Left hindlimb (tissue), 1 donor: ENCODE measurements around the gene NELFA.

Experiments used
- DNase-seq: peaks from one replicate; pipeline ENCODE4 v3.0.0-alpha.2; 2018

Gene NELFA

DNA sequence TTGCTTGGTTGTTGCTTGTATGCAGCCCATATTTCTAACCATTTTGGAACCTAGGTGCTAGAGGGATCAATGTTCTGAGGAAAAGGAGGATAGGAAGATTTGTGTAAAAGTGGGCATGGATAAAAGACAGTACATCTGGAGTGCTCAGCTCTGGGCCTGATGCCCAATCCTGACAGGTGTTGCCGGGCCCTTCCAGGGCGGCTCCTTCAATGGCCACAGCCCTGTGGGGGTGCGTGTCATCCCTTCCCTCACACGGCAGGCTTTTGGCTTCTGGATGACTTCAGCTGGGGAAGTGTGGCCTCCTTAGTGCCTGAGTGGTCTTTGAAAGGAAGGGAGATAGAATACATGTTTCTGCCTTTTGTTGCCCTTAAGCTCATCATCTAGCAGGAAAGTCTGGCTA lies 47.2 kb downstream of the NELFA start:
- DNase-seq: no peak

DNA sequence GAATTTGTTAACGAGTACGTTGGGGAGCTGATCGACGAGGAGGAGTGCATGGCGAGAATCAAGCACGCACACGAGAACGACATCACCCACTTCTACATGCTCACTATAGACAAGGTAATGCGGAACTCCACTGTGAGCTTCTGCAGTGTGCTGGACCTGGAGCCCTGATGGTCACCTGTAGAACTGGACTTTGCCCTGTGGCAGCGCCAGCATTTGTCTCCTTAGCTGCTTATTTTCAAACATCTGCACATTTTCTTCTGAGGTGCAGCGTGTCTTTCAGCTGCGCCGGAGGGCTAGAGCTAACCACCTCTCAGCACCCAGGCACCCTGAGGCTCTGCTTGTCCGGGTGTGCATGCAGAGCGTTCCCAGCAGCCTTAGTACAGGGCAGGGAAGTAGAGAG lies 47.7 kb downstream of the NELFA start:
- no peak for DNase-seq

DNA sequence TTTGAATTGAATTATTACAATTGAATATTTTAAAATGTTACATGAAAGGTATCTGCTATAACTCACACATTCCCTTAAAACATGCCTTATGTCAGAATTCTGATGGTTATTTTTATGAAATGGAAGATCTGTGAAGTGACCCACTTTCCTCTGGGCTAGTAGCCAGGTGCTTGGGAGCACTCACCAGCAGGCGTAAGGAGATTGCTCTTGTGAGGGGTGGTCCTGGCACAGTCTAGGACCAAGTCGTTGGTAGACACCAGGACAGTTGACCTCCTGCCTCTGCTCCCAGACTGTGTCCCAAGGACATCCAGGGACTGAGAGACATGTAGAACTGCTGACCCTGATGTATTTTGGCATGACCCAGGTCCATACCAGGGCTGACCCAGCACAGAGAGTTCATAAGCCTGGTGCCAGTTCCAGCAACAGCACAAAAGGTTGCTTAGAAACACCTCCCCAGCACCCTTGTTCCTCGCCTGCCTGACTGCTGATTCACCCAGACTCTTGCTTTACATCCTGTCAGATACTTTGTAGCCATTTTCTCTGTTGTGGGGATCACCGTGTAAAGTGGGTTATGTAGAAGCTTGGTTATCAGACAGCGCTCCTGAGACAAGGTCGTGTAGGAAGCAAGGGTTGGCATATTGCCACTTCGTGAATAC lies 48.5 kb downstream of the NELFA start:
- no peak for DNase-seq

DNA sequence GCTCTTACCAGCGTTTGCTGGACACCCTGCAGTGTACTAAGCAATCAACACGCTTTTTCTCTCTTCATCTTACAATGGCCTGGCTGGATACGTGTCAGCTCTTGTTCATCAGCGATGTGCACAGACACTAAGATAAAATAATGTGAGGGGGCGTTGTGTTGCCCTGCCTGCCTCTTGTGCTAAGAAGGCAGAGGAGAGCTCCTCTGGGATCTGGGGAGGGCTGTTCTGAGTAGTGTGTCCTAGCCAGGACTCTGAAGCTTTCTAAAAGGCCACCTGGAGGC lies 49.7 kb downstream of the NELFA start:
- DNase-seq: no peak

DNA sequence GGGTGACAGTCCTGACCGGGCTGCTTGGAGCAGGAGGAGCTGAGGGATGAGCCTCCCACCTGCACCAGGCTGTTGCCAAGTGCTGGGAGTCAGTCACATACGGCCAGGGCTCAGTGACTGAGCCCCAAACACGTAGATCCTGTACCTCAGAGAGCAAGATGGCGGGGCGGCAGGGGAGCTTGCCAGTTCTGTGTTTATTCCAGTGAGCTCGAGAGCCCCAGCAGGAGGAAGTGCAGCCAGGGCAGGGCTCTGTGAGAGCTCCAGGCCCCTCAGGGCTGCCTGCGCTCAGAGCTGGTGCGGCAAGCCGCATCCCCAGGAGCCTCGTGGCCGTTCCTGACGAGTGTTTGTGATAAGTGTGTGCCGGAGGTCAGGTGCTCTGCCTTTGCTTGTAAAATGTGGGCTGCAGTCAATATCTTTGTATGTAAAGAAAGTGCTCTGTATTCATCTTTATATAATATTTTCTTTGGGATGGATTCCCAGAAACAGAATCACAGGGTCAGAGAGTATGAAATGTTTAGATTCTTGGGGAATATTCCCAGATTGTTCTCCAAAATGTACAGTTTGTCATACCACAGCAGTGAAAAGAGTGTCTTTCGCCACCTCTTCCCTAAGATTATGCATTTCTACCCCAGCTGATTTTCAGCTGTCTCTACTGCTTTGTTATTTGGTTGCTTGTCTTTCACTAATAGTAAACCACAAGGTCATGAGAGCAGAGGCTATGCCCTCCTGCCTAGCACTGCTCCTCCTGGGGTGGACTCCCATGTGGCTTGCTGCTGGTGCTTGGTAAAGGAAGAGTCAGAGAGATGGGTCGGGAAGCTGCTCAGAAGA lies 50.3 kb downstream of the NELFA start:
- no peak for DNase-seq

DNA sequence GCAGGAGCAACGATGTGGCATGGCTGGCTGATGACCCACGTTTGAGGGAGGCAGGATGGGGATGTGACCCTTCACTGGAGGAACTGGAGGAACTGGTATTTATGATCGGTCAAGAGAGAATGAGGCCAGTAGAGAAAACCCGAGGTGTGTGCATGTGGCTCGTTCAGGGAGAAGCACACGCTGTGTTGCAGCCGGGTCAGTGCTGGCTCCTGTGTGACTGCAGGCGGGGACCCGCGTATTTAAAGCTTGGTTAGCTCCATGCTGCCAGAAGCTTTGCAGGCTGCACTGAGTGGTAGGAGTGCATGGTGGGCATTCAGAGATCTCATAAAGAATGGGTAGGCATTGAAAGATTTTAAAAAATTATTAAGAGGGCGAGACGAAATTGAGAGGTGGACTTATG lies 52.1 kb downstream of the NELFA start:
- no peak for DNase-seq

DNA sequence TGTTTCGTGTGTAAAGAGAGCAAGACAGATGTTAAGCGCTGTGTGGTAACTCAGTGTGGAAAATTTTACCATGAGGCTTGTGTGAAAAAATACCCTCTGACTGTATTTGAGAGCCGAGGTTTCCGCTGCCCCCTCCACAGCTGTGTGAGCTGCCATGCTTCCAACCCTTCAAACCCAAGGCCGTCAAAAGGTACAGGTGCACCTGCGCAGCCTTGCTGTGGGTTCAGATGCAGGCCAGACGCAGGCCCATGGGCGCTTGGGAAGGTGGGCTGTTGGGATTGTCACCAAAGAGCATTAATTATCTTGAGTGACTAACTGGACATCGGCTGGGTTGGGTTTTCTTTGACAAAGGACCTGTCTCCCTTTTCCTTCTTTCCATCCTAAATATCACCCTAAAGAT lies 55.4 kb downstream of the NELFA start:
- no peak for DNase-seq

DNA sequence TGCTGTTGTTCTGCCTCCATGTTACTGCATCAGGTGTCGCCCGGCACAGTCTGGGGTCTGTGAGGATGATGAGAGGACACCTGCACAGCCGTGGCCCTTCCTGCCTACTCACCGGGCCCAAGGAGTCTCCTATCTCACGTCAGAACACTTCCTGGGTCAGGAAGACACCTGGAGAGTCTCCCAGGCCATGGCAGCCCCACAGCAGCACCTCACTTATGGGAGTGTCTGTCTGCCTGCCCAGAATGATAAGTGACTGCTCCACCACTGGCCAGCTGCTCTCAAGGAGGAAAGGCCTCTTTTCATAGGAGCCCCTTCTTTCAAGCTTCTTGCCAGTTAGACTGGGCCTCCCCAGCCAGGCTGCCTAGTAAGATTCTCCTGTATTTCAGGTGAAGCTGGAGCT lies 56.1 kb downstream of the NELFA start:
- DNase-seq: no peak

DNA sequence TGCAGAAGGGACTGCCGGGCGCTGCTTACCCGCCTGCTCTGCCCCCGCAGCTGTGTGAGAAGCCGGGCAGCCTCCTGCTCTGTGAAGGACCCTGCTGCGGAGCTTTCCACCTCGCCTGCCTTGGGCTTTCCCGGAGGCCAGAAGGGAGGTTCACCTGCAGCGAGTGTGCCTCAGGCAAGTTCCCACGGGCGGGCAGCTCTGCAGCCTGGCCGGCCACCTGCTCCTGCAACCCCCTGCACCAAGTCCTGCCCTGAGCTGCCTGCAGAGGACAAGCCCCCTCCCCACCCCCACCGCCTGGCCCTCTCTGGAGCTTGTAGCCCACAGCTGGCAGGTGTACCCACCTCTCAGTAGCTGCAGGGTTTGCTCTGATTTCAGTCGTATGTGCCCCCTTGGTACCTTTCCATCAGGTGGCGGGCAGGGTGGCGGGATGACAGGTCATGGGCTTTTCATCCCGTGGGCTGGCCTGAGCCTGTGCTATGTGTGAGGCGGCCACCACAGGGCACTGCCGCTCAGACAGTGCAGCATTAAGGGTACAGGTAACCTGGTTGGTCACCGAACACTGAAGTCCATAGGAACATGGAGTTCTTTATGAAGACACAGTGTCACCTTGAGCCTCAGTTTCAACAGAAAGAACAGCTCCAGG lies 56.6 kb downstream of the NELFA start:
- no peak for DNase-seq

DNA sequence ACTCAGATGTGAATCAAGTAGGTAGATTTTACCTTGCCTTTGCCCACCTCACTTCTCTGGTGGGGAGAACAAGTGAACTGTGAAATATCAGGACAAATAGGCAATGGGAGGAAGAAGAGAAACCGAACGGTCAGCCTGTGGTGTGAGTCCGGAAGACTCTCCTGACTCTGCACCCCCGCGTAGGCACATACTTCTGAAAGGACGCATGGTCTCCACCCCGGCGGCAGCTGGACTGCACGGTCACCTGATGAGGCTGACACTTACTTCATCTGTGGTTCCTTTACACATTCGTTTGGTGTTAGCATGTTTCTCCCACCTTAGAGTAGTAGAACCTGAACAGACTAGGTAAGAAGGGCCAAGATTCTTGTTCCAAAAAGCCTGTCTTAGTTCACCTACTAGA lies 58.4 kb downstream of the NELFA start:
- no peak for DNase-seq

DNA sequence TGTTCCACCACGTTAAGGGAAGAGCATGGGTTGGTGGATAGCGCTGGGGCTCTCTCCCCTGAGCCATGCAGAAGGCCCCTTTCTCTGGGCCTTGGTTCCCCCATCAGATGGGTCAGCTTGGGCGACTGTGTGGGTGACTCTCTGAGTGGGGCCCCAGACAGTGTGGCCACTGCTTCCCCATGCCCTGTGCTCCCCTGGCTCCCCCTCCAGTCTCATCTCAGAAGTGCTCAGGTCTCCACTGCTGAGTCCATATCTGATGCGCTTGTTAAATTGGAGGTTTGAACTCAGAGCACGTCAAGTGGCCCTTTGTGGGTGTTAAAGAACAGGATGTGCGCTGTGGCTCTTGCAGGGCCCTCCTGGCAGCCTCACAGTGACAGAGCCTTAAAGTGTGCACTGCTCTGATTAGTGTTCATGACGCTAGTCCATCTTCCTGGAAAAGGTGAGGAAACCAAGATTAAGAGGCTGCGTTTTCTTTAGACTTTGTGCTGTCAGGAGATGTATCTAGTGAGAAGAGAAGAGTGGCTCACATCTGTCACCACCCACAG lies 59.8 kb downstream of the NELFA start:
- DNase-seq: no peak

DNA sequence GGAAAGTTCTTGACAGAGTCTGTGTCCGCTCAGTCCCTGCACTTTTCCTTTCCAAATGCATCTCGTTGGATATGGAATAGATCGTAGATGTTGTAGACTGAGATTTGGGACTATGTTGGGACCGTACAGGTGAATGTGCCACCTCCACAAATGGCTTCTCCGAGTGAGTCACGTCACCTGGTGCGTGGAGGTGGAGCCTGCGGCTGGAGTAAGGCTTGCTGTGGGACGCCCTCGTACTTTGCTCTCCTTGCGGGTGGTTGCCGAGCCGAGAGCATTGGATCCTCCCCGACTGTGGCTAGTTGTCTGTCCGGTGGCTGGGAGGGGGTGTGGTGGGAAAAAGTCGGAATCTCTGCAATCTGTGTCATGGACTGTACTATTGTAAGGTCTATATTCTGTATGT lies 60.5 kb downstream of the NELFA start:
- DNase-seq: no peak

DNA sequence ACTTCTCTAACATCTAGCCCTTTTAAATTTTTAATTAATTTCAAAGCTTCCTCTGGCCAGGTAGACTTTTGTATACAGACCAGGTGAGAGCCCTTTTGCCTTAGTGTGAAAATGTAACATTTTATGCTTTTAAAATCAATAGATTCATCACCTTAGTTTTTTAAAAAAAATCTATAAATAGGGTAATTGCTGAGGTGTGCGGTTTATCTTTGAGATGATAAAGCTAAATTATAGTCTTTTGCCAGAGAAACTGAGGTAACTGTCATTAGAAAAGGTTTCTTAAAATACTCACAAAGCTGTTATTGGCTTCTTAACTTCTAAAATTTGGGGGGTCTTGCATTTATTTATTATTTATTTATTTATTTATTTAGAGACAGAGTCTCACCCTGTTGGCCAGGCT lies 62.9 kb downstream of the NELFA start:
- DNase-seq: no peak

DNA sequence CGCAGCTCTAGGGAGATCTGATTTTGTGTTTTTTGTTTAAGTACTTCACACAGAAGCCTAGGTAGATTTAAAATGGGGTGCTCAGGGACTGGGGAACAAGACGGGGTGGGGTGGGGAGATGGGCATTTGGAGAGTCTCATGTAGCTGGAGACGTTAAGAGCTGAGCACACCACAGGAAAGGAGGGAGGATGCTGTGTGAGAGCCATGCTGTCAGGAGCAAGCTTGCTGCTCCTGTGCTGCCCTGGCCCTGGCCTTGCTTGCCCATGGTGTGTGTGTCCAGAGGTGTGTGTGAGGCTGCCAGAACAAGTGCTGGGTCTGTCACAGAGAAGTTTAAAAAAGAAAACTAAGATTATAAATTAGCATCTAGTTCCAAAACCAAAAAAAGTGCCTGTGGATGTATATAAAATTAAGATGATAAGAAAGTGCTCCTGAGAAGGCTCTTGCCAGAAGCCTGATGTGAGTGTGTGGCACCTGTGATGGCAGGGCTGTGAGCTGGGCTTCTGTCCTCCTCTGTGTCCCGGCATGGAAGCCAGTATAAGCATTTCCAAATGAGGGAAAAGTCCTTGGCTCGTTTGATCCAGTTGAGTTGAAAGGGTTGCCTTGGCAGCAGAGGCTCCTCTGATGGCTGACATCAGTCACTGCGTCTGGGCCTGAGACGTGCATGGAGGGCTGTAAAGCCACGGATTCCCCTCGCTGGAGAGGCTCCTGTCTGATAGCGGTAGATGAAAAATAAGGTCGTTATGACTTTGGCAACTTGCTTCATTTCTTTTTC lies 63.5 kb downstream of the NELFA start:
- DNase-seq: no peak

DNA sequence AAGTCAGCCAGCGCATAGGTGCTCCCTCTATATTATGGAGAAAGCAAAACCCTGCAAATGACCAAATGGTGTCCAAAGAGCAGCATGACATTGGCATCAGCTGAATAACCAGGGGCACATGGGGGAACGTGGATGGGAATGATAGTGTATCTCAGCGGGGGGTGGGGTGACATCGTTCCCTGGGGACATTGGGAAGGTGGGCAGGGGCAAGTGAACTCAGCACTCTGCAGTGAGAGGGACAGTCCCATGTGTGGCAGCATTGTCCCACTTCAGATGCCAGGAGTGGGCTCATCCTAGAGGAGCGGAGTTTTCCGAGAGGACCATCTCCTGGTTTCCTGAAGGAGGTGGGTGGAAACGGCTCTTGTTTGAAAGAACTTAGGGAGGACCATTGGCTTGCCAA lies 64.8 kb downstream of the NELFA start:
- no peak for DNase-seq

DNA sequence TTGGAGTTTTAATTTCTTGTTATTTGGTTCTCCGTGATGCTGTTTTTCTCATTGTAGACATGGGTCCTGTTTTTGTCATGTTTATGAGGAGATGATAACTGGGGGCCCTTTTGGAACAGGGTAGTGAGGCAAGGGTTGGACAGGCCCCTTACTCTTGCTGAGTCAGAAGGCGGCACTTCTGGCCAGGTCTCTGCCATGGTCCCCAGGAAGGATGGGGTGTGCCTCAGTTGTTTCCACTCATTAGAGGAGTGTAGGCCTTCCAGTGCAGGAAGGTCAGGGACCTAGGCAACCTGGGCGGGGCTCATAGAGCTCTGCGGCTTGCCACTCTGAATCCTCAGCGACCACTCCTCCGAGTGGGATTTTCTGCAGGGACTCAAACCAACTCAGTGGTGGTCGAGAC lies 68.2 kb downstream of the NELFA start:
- DNase-seq: no peak

DNA sequence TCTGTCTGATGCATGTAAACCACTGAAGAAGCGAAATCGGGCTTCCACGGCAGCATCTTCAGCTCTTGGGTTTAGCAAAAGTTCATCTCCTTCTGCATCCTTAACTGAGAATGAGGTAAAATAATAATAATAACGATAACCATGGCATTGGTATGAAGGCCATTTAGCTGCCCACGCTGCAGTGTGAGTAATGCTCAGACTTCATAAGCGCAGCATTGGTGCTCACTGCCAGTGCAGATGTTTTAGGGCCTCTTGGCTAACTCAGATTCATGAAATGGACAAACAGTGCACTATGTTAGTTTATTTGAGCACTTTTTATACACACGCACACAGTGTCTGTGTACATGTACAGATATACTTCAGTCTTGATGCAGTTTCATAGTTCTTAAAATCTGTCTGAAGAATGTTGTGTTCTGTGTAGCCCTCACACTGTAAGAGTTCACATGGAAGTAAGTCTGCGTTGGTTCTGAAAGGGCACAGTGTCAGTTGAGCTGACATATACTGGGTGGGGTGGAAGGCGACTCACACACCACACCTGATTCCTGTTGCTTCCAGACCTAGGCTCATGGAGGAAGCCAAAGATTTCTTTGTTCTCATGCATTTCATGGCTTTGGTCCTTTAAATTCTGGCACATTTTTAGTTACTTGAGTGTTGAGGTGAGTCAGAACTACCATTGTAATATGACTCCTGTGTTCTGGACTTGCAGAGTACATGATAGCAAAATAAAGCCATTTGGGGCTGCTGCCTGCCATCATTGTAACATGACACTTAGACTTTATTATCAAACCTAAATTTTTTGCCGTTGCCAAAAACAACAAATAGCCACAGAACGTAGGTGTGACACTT lies 68.9 kb downstream of the NELFA start:
- no peak for DNase-seq

DNA sequence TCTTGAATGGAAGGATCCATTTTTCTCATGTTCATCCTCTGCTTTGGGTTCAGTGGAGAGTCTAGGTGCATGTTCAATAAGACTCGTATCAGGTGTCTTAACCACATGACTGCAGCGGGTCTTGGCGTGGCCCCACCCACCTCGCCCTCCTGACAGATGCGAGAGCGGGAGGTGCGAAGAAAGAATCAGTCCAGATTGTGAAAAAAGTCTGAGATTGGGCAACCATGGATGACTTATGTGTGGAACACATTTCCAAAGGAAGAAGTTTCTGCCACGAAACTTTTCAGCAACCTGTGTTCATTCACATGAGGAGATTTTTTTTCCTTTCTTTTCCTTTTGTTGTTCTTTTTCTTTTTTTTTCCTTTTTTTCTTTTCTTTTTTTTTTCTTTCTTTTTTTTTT lies 70.7 kb downstream of the NELFA start:
- no peak for DNase-seq

DNA sequence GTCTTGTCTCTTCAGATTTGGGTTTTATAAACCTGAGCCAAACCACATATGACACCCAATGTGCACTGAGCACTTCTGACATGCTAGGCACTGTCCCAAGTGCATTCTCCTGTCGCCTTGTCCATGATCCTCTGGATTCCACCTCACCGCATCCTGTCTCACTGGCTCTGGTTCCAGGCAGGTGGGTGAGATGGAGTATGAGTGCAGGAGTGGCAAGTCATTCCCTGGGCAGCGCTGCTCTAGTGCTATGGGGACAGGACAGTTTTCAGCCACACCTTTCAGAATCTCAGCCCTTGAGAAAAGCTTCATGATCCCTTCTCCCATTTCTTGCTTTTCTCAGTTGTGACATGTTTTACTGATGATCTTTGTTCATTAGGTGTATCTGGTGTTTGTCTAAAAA lies 71.2 kb downstream of the NELFA start:
- no peak for DNase-seq

DNA sequence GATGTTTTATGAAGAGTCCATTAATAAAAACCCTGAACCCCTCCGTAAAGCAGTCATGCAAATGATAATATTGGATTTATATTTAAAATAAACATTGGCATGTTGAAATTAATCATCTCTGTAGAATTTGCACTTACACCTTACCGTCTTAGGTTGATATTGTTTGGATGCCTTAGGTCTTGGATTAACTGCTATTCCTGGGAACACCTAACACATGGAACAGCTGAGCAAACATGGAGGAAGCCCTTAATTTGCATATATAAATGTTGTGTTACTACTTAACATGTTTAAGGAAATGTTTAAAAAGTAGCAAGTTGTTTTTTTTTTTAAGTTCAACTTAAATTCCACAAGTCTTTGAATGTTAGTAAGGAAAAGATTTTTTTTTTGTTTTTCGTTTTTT lies 75.1 kb downstream of the NELFA start:
- no peak for DNase-seq

DNA sequence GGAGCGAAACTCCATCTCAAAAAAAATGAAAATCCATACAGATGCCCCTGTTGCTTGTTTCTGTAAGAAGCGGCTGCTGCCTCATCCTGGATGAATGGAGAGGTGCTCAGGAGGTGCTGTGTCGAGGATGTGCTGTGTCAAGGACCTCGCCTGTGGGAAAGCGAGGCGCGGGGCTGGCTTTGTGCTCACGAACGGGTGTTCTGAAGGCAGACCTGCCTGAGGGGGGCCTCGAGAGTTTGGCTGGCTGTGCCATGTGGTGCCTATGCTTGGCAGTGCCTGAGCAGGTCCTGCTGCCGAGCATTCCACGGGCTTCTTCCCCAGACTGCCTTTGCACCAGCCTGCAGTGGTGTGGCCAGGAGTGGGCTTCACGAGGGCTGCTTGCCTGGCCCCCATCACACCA lies 76.0 kb downstream of the NELFA start:
- no peak for DNase-seq
